TTC549 (cell line): ENCODE results near the gene CD151.

Experiments
- FAIRE-seq: peaks from 2 replicates; lab custom pipeline; 2012; peaks lifted over from hg19 to GRCh38; lab: Jason Lieb, UNC

Gene CD151

GRCh38 chr11:832529-833113, at the start of gene CD151:
CD151 (plus strand) TSS chr11:832952; CDS start chr11:836070, 3,118 bp downstream.
- no peak for FAIRE-seq

- FAIRE-seq = no peak
Observed at GRCh38 chr11:783581-784015, 49.2 kb upstream of the CD151 start.

GRCh38 chr11:786235-787083, 46.3 kb upstream of the CD151 start:
- FAIRE-seq = no peak

- FAIRE-seq = no peak
Observed at GRCh38 chr11:787084-787675, 45.6 kb upstream of the CD151 start.

- no peak for FAIRE-seq
Observed at GRCh38 chr11:788009-788640, 44.6 kb upstream of the CD151 start.

- FAIRE-seq = no peak
Observed at GRCh38 chr11:788953-789940, 43.5 kb upstream of the CD151 start.

GRCh38 chr11:789943-790342, 42.8 kb upstream of the CD151 start, which contains the start of gene CEND1:
CEND1 (minus strand) TSS chr11:790090; CDS start chr11:788576, 1,514 bp downstream.
- no peak for FAIRE-seq

GRCh38 chr11:790721-791564, 41.8 kb upstream of the CD151 start:
- no peak for FAIRE-seq

- no peak for FAIRE-seq
Observed at GRCh38 chr11:791658-792534, 40.9 kb upstream of the CD151 start.

GRCh38 chr11:792535-792821, 40.3 kb upstream of the CD151 start:
- no peak for FAIRE-seq

GRCh38 chr11:792873-793272, 39.9 kb upstream of the CD151 start:
- FAIRE-seq = no peak

GRCh38 chr11:793556-793955, 39.2 kb upstream of the CD151 start:
- no peak for FAIRE-seq

- FAIRE-seq = no peak
Observed at GRCh38 chr11:794013-794765, 38.6 kb upstream of the CD151 start.

- no peak for FAIRE-seq
Observed at GRCh38 chr11:794766-795633, 37.8 kb upstream of the CD151 start.

GRCh38 chr11:795634-796564, 36.9 kb upstream of the CD151 start:
- no peak for FAIRE-seq

- no peak for FAIRE-seq
Observed at GRCh38 chr11:796565-797295, 36.0 kb upstream of the CD151 start.
